ENCODE results near the gene KAZN. TPM values are rescaled to one million over a fixed set of nuclear protein-coding genes. Genes with fewer than 3 reads are reported as not detected.

Gene KAZN
- total and polyA plus RNA-seq, 8 donors = 1.2 to 50.7 (median 6.8) TPM

- no peak for DNase-seq
- intact Hi-C loops (cut with DNase I; ENCODE audit: low total_unique reads) = no loop called here
- 83 to 96% (median 90%) methylated on average over 4 of the region's 4 CpGs for WGBS, 5 donors
- Histone ChIP-seq H3K4me3 (no peak overlapping the region), H3K27me3 (no peaks in the 10 kb centered on the region), H3K36me3 (no peaks in the 10 kb centered on the region), H3K4me1 (peaks cover 0 to 13% (median 0%) of the 10 kb centered on the region in 4 donors), H3K27ac (no peak overlapping the region), H3K9me3 (no peaks in the 10 kb centered on the region)
- TF ChIP-seq POLR2A (IDR thresholded peaks at IDR 0.05) = no peak
- no peak for TF ChIP-seq EP300 (IDR thresholded peaks at IDR 0.05)
- no peak for TF ChIP-seq CTCF (IDR thresholded peaks at IDR 0.05)
Measured at GRCh38 chr1:15000030-15000429, 401.5 kb downstream of the KAZN start.

- Histone ChIP-seq H3K27me3 (no peaks in the 10 kb centered on the region), H3K27ac (no peak overlapping the region), H3K9me3 (no peaks in the 10 kb centered on the region), H3K4me1 (peaks cover 0 to 11% (median 3%) of the 10 kb centered on the region in 4 donors), H3K36me3 (no peaks in the 10 kb centered on the region), H3K4me3 (no peak overlapping the region)
- intact Hi-C loops (cut with DNase I; ENCODE audit: low total_unique reads) = no loop called here
- TF ChIP-seq CTCF (IDR thresholded peaks at IDR 0.05) (no peak), EP300 (IDR thresholded peaks at IDR 0.05) (no peak), POLR2A (IDR thresholded peaks at IDR 0.05) (no peak), POLR2AphosphoS5 (IDR thresholded peaks at IDR 0.05) (no peak)
- DNase-seq = no peak
- 89 to 92% (median 92%) methylated on average over 9 of the region's 9 CpGs for WGBS, 5 donors
Measured at GRCh38 chr1:15000671-15001070, 402.2 kb downstream of the KAZN start.

GRCh38 chr1:15001317-15001915, 402.9 kb downstream of the KAZN start:
- Histone ChIP-seq H3K4me1 (peaks cover 0 to 6% (median 2%) of the 10 kb centered on the region in 4 donors), H3K9me3 (no peaks in the 10 kb centered on the region), H3K27ac (no peak overlapping the region), H3K27me3 (no peaks in the 10 kb centered on the region), H3K36me3 (no peaks in the 10 kb centered on the region), H3K4me3 (no peak overlapping the region)
- DNase-seq = no peak
- WGBS, 5 donors = 77 to 86% (median 84%) methylated on average over 11 to 12 of the region's 12 CpGs
- TF ChIP-seq POLR2A (IDR thresholded peaks at IDR 0.05) (no peak), EP300 (IDR thresholded peaks at IDR 0.05) (no peak), CTCF (IDR thresholded peaks at IDR 0.05) (no peak), POLR2AphosphoS5 (IDR thresholded peaks at IDR 0.05) (no peak)
- intact Hi-C loops (cut with DNase I; ENCODE audit: low total_unique reads) = no loop called here

GRCh38 chr1:15002325-15002724, 403.8 kb downstream of the KAZN start:
- H3K4me3 ChIP-seq = no peak overlapping the region
- 88 to 94% (median 91%) methylated on average over 9 of the region's 9 CpGs for WGBS, 5 donors

More at GRCh38 chr1:15002325-15002724, 403.8 kb downstream of the KAZN start:
- DNase-seq = no peak
- Histone ChIP-seq H3K4me1 (peaks cover 0 to 10% (median 2%) of the 10 kb centered on the region in 4 donors), H3K9me3 (no peaks in the 10 kb centered on the region), H3K27me3 (no peaks in the 10 kb centered on the region), H3K36me3 (no peaks in the 10 kb centered on the region), H3K27ac (no peak overlapping the region)
- intact Hi-C loops (cut with DNase I; ENCODE audit: low total_unique reads) = no loop called here
- TF ChIP-seq POLR2A (IDR thresholded peaks at IDR 0.05) = no peak
- TF ChIP-seq POLR2AphosphoS5 (IDR thresholded peaks at IDR 0.05) = no peak
- TF ChIP-seq EP300 (IDR thresholded peaks at IDR 0.05) = no peak
- TF ChIP-seq CTCF (IDR thresholded peaks at IDR 0.05) = no peak
